ENCODE data around the gene OXNAD1. TPM values are rescaled to one million over a fixed set of nuclear protein-coding genes. Genes with fewer than 3 reads are reported as not detected.

The OXNAD1 gene
- total and polyA plus RNA-seq, 5 experiments from 2014 or later = 106 to 190 (median 132) TPM

- Mint-ChIP-seq H3K9me3 (no peaks in the 10 kb centered on the region), H3K4me1 (peaks cover 25 to 75% (median 54%) of the 10 kb centered on the region in 4 donors), H3K27me3 (no peaks in the 10 kb centered on the region), H3K27ac (peak overlapping the region in 9 of 10 donors; percentile 44 to 94 (median 86)), H3K4me3 (no peak overlapping the region), H3K36me3 (peaks cover 9 to 73% (median 39%) of the 10 kb centered on the region in 3 donors)
- ATAC-seq = no peak
- DNase-seq = no peak
- POLR2A ChIA-PET = interaction anchor here (1.3 kb wide), 1 partner anchor 51 kb away, joined by 4 read pairs; no protein-coding TSS in a partner anchor
Measured at GRCh38 chr3:16352428-16352827, 87.4 kb downstream of the OXNAD1 start.

GRCh38 chr3:16354291-16354690 is 89.3 kb downstream of the OXNAD1 start:
- Mint-ChIP-seq H3K9me3 (no peaks in the 10 kb centered on the region), H3K27ac (peak overlapping the region; percentile 22 to 93 (median 68)), H3K4me3 (no peak overlapping the region), H3K36me3 (peaks cover 10 to 73% (median 25%) of the 10 kb centered on the region in 3 donors), H3K4me1 (peaks cover 18 to 67% (median 49%) of the 10 kb centered on the region in 4 donors), H3K27me3 (no peaks in the 10 kb centered on the region)
- DNase-seq (no peak), ATAC-seq (no peak)
- POLR2A ChIA-PET = interaction anchor here (1.8 kb wide), 1 partner anchor 10 kb away, joined by 6 read pairs; no protein-coding TSS in a partner anchor

Other genes starting within 250 kb of the OXNAD1 start
- gene GALNT15, start 90.5 kb upstream of the OXNAD1 start, total RNA-seq = not detected
- gene GALNT15, start 90.5 kb upstream of the OXNAD1 start, polyA plus RNA-seq = not detected
- 10 to 100 TPM; 16.6 to 17.2 TPM for gene DPH3, start 269 bp upstream of the OXNAD1 start, total RNA-seq
- 10 to 100 TPM; 16.7 to 20.9 (median 18.6) TPM for gene DPH3, start 269 bp upstream of the OXNAD1 start, polyA plus RNA-seq
- 10 to 100 TPM; 61.4 to 61.8 TPM for gene RFTN1, start 248.5 kb downstream of the OXNAD1 start, total RNA-seq
- gene RFTN1, start 248.5 kb downstream of the OXNAD1 start, polyA plus RNA-seq = 10 to 100 TPM; 35.3 to 44.2 (median 36.8) TPM

Measured in naive thymus-derived CD8-positive, alpha-beta T cell (primary cell).